ENCODE results near the gene ELOVL1. TPM values are rescaled to one million over a fixed set of nuclear protein-coding genes. Genes with fewer than 3 reads are reported as not detected.

ELOVL1 gene
- total RNA-seq, 1 experiment from 2014 or later, result 91.3 TPM

- no peak for ATAC-seq
- ChIA-PET CTCF (no interaction called here), RAD21 (ENCODE audit: low non-redundant PET in 1 of 2, low total read pairs in 2 of 2, uncharacterized antibody in 2 of 2, unreplicated experiment in 2 of 2) (no interaction called here), POLR2A (no interaction called here)
- Histone ChIP-seq H3K27ac (ENCODE audit: low read depth, low read length) (no peak overlapping the region), H2AFZ (ENCODE audit: low read depth, low read length, poor library complexity, severe bottlenecking) (no peak overlapping the region), H3K9me2 (ENCODE audit: insufficient read depth) (no peaks in the 10 kb centered on the region), H3K9ac (ENCODE audit: low read length) (no peak overlapping the region), H3K27me3 (ENCODE audit: insufficient read depth, low read length) (no peaks in the 10 kb centered on the region), H3K9me3 (ENCODE audit: control insufficient read depth in 1 of 2, insufficient read depth in 1 of 2, low read depth in 1 of 2, low read length in 2 of 2) (no peaks in the 10 kb centered on the region), H3K36me3 (ENCODE audit: control insufficient read depth in 1 of 2, insufficient read depth in 2 of 2, low read length in 2 of 2) (peaks cover 9 to 23% of the 10 kb centered on the region in 2 experiments; a peak in 2 of 4 replicates), H3K4me2 (ENCODE audit: low read length) (no peak overlapping the region), H3K79me2 (ENCODE audit: insufficient read depth, low read length) (no peaks in the 10 kb centered on the region), H3K4me1 (ENCODE audit: control insufficient read depth in 1 of 2, insufficient read depth in 2 of 2, low read length in 2 of 2) (no peaks in the 10 kb centered on the region), H4K20me1 (ENCODE audit: insufficient read depth) (no peaks in the 10 kb centered on the region), H3K4me3 (replicated peaks in 1 of 2; ENCODE audit: low read depth in 1 of 2, low read length in 2 of 2) (no peak overlapping the region)
- intact Hi-C loops (cut with micrococcal nuclease), result no loop called here
- DNase-seq (ENCODE audit: low read depth, low spot score), result no peak
- BruUV-seq (replicated peaks), result no TSS peak
- no peak for TF ChIP-seq ATF3 (IDR thresholded peaks at IDR 0.05)
- TF ChIP-seq ZBTB33 (IDR thresholded peaks at IDR 0.05; ENCODE audit: extremely low read depth, insufficient replicate concordance, low read length), result no peak
- TF ChIP-seq SRF (IDR thresholded peaks at IDR 0.05; ENCODE audit: low read depth), result no peak
- TF ChIP-seq SP1 (IDR thresholded peaks at IDR 0.05; ENCODE audit: low read depth), result no peak
- TF ChIP-seq EZH2phosphoT487 (IDR thresholded peaks at IDR 0.05; ENCODE audit: borderline replicate concordance), result no peak
- TF ChIP-seq EGR1 (IDR thresholded peaks at IDR 0.05; ENCODE audit: low read depth), result no peak
- no peak for TF ChIP-seq TCF7L2 (IDR thresholded peaks at IDR 0.05; ENCODE audit: borderline replicate concordance, extremely low read depth, insufficient read depth, insufficient read length)
Observed at GRCh38 chr1:43405876-43406234, 38.0 kb upstream of the ELOVL1 start.

- intact Hi-C loops (cut with micrococcal nuclease), result no loop called here
- Histone ChIP-seq H3K9ac (ENCODE audit: low read length) (no peak overlapping the region), H3K9me3 (ENCODE audit: control insufficient read depth in 1 of 2, insufficient read depth in 1 of 2, low read depth in 1 of 2, low read length in 2 of 2) (no peaks in the 10 kb centered on the region), H3K9me2 (ENCODE audit: insufficient read depth) (no peaks in the 10 kb centered on the region), H3K36me3 (ENCODE audit: control insufficient read depth in 1 of 2, insufficient read depth in 2 of 2, low read length in 2 of 2) (peaks cover 9 to 23% of the 10 kb centered on the region in 2 experiments; a peak in 2 of 4 replicates), H3K79me2 (ENCODE audit: insufficient read depth, low read length) (no peaks in the 10 kb centered on the region), H3K27ac (ENCODE audit: low read depth, low read length) (no peak overlapping the region), H3K4me3 (replicated peaks in 1 of 2; ENCODE audit: low read depth in 1 of 2, low read length in 2 of 2) (no peak overlapping the region), H2AFZ (ENCODE audit: low read depth, low read length, poor library complexity, severe bottlenecking) (no peak overlapping the region), H3K4me2 (ENCODE audit: low read length) (no peak overlapping the region), H3K27me3 (ENCODE audit: insufficient read depth, low read length) (no peaks in the 10 kb centered on the region), H4K20me1 (ENCODE audit: insufficient read depth) (no peaks in the 10 kb centered on the region), H3K4me1 (ENCODE audit: control insufficient read depth in 1 of 2, insufficient read depth in 2 of 2, low read length in 2 of 2) (no peaks in the 10 kb centered on the region)
- CTCF ChIA-PET, result no interaction called here
- POLR2A ChIA-PET, result no interaction called here
- TF ChIP-seq EZH2phosphoT487 (IDR thresholded peaks at IDR 0.05; ENCODE audit: borderline replicate concordance), result no peak
- TF ChIP-seq ATF3 (IDR thresholded peaks at IDR 0.05), result no peak
- no peak for TF ChIP-seq SIN3A (IDR thresholded peaks at IDR 0.05; ENCODE audit: low read depth)
- no peak for TF ChIP-seq CTCF (IDR thresholded peaks at IDR 0.05 in 2 of 3, conservative IDR thresholded peaks at IDR 0.05 in 1 of 3; ENCODE audit: borderline replicate concordance in 1 of 3, insufficient read depth in 1 of 3, low read depth in 2 of 3, low read length in 2 of 3)
- no peak for TF ChIP-seq POLR2AphosphoS5 (IDR thresholded peaks at IDR 0.05; ENCODE audit: low read depth, low read length)
- TF ChIP-seq EGR1 (IDR thresholded peaks at IDR 0.05; ENCODE audit: low read depth), result no peak
- TF ChIP-seq SRF (IDR thresholded peaks at IDR 0.05; ENCODE audit: low read depth), result no peak
- no peak for TF ChIP-seq CBX3 (IDR thresholded peaks at IDR 0.05; ENCODE audit: low read depth)
- no peak for TF ChIP-seq EZH2 (IDR thresholded peaks at IDR 0.05)
- ATAC-seq, result no peak
- BruUV-seq (replicated peaks), result no TSS peak
- RAD21 ChIA-PET (ENCODE audit: low non-redundant PET in 1 of 2, low total read pairs in 2 of 2, uncharacterized antibody in 2 of 2, unreplicated experiment in 2 of 2), result no interaction called here
- no peak for DNase-seq (ENCODE audit: low read depth, low spot score)
Observed at GRCh38 chr1:43405219-43405875, 37.5 kb upstream of the ELOVL1 start.
